ENCODE measurements around the gene RGS10.
A peak's percentile ranks its signal among the peaks of the same experiment; 100 is the strongest.
"Not testable (repeated sequence)": the region's sequence is repeated elsewhere in the genome, so short reads cannot be mapped to it uniquely, and the experiment has no call there.

RGS10 gene, protein sequence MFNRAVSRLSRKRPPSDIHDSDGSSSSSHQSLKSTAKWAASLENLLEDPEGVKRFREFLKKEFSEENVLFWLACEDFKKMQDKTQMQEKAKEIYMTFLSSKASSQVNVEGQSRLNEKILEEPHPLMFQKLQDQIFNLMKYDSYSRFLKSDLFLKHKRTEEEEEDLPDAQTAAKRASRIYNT

DNA sequence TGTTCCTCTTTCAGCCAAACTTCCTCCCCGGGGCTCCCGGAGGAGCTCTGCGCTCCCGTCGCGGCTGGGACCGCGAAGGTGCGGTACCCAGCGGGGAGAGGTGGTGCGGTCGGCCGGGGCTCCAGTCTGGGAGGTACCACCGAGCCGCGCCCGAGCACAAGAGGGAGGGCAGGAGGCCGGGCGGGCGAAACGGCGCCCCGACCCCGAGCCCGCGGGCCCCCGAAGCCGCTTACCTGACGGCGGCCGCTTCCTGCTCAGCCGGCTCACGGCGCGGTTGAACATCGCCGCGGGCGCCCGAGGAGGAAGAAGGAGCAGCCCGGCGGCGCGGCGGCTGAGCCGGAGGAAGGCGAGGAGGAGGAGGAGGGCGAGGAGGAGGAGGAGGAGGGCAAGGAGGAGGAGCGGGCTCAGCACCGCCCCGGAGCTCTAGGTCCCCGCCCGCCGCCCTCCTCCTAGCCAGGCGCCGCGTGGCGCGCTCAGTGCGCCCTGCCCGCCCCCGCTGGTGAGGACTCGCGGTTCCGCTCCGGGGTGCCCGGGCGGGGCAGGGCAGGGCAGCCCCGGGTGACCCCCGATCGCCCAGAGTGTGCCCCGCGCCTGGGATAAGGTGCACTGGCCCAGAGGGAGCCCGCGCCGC, at the start of gene RGS10:
TSS of gene RGS10 (minus strand) at position 363 of the 631 bp plus-strand sequence. CDS start at position 282, 81 bp downstream.
- peak; percentile 69 to 82 (median 70) for DNase-seq (ENCODE audit: low read depth in 2 of 3, low spot score in 1 of 3)

DNA sequence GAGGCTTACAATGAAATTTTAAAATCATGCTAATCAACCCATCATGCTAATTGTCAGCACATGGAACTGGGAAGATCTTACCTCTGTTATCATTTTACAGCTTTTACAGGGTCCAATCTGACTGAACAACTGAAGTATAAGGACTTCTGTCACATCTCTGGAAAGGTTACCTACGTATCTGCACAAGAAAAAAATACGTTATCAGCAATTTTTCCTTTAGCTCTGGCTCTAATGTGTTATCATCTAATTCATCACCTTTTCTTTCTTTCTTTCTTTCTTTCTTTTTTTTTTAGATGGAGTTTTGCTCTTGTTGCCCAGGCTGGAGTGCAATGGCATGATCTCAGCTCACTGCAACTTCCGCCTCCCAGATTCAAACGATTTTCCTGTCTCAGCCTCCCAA, 45.6 kb upstream of the RGS10 start:
- DNase-seq (ENCODE audit: low read depth in 2 of 3, low spot score in 1 of 3), result no peak

DNA sequence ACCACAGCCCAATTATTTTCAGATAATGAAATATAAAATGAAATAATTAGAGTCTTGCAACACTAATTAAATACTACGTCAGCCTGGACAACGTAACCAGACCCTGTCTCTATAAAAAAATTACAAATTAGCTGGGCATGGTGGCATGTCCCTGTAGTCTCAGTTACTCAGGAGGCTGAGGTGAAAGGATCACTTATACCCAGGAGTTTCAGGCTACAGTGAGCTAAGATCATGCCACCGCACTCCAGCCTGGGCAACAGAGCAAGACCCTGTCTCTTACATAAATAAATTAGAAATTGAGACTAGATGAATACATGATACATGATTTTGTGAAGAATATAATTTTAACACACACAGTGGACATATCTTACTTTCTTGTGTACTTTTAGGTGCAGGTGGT, 35.8 kb upstream of the RGS10 start:
- no peak for DNase-seq (ENCODE audit: low read depth in 2 of 3, low spot score in 1 of 3)

DNA sequence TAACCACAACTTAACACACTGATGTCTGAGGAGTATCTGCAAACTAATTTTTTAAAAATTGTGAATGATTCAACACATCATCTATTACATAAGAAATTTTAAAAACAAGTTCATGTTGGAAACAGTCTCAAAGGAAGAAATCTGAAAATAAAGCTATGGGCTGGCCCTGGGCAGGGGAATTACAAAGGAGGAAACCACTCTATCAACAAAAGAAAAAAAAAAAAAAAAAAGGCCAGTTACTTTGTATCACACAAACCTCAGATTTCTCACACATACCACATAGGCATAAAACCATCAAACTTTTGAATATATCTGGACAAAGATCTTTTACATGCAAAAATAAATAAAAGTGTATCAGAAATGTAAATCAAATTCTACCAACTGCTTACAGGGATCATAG, 33.5 kb upstream of the RGS10 start:
- DNase-seq (ENCODE audit: low read depth in 2 of 3, low spot score in 1 of 3), result no peak

DNA sequence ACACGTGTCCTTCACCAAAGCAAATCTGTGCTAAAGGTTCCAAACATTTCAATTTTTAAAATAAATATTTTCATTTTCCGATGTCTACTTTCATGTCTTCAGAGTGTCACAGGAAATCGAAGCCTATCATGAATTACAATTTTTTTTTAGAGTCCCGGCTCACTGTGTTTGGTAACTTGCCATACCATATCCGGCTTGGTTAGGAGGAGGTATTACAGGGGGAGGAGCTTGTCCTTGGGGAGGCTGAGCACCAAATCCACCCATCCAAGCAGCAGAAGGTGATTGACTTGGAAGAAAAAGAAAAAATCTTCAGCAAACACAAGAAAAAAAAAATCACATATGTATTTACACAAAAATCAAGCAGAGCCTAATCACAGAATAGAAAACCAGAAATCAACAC, 33.0 kb upstream of the RGS10 start:
- no peak for DNase-seq (ENCODE audit: low read depth in 2 of 3, low spot score in 1 of 3)

DNA sequence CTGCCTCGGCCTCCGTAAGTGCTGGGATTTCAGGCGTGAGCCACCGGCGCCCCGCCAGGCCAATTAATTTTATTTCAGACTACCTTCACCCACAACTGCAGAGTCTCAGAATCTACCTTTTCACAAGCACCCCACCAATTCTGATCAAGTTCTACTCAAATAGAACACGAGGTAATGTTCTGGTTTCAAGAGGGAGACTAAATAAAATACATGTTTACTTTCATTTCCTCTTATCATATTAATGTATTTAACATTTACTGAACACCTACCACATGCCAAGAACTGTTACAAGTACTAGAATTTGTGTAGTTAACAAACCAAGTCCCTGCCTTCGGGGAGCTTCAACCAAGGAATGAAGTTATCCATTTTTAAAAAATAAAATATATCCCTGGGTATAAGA, 25.5 kb upstream of the RGS10 start:
- no peak for DNase-seq (ENCODE audit: low read depth in 2 of 3, low spot score in 1 of 3)

DNA sequence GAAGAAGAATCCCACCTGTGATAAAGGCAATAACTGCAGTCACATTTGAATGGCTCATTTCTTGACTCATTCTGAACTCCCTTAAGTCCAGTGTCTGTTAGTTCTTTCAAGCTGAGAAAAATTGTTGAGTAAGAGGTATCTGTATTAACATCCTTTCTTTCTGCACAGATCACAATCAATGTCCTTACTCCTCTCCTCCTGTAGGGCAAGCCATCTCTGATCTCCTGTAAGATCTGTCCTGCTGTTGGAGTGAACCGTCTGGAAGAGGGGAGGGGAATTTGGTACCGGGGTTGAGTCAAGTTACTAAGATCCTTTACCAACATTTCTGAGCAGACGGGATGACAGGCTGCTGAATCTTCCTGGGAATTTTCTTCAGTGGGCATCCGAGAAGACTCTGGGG, 19.6 kb upstream of the RGS10 start:
- DNase-seq (ENCODE audit: low read depth in 2 of 3, low spot score in 1 of 3), result no peak

DNA sequence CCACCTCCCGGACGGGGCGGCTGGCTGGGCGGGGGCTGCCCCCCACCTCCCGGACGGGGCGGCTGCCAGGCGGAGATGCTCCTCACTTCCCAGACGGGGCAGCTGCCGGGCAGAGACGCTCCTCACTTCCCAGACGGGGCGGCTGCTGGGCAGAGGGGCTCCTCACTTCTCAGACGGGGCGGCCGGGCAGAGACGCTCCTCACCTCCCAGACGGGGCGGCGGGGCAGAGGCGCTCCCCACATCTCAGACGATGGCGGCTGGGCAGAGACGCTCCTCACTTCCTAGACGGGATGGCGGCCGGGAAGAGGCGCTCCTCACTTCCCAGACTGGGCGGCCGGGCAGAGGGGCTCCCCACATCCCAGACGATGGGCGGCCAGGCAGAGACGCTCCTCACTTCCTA, 17.0 kb upstream of the RGS10 start:
- DNase-seq (ENCODE audit: low read depth in 2 of 3, low spot score in 1 of 3), result not testable (repeated sequence)

DNA sequence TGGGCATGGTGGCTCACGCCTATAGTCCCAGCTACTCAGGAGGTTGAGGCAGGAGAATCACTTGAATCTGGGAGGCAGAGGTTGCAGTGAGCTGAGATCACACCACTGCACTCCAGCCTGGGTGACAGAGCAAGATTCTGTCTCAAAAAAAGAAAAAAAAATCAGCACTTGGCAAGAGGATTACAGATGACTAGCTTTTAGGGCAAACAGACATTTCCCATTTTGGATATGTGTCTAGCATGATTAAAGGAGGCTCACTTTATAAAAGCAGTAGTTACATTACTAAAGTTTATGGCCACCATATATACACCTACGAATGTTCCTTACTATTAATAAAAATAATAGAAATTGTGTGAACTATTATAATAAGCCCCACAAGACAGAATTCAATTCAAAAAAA, 13.6 kb upstream of the RGS10 start:
- DNase-seq (ENCODE audit: low read depth in 2 of 3, low spot score in 1 of 3), result not testable (repeated sequence)

DNA sequence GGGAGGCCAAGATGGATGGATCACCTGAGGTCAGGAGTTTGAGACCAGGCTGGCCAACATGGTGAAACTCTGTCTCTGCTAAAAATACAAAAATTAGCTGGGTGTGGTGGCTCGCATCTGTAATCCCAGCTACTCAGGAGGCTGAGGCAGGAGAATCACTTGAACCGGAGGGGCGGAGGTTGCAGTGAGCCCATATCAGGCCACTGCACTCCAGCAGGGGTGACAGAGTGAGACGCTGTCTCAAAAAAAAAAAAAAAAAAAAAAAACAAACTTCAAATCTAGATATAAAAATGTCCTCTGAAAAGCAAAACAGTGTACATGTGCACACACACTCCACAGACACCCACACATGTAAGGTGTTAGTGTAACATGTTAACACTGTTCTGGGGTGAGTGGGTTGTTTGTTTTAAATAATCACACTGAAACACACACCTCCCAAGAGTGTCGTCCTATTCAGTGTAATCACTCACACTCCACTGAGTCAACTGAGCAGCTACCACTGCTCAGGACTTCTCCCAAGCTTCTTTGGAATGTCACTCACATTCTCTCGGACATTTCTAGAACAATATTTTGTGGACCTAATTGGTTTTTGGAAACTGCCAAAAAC, 12.8 kb upstream of the RGS10 start:
- no peak for DNase-seq (ENCODE audit: low read depth in 2 of 3, low spot score in 1 of 3)

DNA sequence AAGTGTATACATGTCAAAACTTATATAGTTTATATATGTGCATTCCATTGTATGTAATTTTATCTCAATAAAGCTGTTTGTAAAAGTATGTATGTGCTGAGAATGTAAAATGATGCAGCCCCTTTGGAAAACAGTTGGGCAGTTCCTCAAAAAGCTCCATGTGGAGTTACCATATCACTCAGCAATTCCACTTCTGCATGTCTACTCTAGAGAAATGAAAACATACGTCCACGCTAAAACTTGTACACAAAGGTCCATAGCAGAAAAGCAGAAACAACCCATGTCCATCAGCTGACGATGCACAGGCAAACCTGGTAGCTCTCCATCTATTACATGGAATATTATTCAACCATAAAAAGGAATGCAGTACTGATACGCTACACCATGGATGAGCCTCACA, 8.3 kb upstream of the RGS10 start:
- DNase-seq (ENCODE audit: low read depth in 2 of 3, low spot score in 1 of 3), result no peak

DNA sequence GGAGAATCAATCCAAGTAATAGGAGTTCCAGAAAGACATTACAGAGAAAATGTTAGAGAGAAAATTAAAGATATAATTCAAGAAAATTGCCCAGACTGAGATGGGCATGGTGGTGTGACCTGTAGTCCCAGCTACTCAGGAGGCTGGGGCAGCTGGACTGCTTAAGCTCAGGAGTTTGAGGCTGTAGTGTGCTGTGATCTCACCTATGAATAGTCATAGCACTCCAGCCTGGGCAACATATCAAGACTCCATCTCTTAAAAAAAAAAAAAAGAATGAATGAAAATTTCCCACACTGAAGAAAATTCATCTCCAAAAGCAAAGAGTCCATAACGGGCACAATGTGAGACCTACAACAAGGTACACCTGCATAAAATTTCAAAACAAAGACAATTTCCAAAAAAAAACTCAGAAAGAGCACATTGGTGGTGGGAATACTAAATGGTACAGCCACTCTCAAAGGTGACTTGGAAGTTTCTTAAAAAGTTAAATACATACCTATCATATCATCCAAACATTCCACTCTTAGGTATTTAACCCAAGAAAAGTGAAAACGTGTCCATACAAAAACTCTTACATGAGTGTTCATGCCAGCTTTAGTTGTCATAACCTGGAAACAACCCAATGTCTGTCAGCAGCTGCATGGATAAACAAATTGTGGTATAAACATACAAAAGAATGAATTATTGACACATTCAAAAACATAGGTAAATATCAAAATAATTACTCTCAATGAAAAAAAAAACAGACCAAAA, 6.9 kb upstream of the RGS10 start:
- no peak for DNase-seq (ENCODE audit: low read depth in 2 of 3, low spot score in 1 of 3)

DNA sequence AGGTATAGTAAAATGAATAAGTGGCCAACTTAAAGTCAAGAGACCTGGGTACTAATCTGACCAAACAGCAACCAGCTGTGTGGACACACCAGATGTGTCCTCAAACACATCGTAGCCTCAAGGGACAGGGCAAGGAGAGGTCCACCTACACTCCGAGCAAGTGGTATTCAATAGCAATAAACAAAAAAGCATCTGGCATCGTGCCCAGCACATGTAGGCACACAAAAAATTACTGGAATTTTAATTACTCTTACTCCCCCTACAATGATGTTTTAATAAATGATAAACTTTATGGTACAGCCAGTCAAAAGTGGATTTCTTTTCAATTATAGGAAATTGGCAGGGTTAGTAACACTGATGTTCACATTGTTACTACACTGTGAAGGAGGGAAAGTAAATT, 3.5 kb upstream of the RGS10 start:
- no peak for DNase-seq (ENCODE audit: low read depth in 2 of 3, low spot score in 1 of 3)

DNA sequence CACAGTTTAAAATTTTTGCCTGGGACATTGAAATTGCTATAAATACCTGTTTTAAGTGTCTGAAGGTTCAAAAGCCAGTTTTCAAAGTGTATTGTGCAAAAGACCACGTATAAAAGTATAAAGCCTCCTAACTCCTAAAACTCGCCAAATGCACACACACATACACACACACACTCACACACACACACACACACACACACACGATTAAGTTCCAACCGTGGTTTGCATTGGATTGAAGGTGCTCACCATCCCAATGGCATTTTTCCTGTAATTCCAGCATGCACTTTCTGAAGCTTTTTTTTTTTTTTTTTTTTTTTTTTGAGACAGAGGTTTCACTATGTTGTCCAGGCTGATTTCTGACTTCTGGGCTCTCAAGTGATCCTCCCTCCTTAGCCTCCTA, 2.8 kb upstream of the RGS10 start:
- no peak for DNase-seq (ENCODE audit: low read depth in 2 of 3, low spot score in 1 of 3)

DNA sequence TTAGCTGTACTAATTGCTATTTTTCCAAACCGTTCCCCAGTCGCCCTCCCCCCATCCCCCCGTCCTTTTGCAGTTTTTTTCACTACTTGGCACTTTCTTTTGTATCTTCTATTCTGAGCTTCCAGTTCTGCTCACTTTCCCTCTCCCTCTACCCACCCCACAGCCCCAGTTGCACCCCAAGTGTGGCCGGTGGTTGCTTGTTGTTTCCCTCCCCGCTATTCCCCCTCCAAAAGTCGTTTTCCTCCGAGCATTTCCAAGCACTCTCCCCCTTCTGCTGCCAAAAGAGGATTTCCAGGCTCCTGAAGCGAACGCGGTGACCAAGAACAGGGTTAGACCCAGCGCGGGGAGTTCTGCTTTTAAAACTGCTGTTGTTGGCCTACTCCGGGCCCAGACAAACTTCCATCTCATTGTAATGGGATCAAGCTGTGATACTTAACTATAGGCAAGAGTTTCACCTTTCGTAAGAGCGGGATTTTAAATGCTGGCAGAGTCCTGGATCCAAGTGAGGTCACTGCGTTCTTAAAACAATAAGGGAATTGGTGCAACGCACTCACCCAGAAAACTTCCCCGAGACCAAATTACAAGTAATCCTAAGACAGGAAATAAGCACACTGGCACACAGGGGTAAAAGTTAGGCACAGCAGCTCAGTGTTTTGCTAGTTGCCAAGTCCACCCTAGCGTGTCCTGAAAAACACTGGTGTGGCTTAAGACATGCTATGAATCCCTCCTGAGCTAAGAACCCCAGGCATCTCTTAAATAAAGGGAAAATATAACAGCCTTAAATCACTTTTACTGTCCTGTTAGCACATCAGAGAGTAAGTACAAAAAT, 1.5 kb upstream of the RGS10 start:
- no peak for DNase-seq (ENCODE audit: low read depth in 2 of 3, low spot score in 1 of 3)

DNA sequence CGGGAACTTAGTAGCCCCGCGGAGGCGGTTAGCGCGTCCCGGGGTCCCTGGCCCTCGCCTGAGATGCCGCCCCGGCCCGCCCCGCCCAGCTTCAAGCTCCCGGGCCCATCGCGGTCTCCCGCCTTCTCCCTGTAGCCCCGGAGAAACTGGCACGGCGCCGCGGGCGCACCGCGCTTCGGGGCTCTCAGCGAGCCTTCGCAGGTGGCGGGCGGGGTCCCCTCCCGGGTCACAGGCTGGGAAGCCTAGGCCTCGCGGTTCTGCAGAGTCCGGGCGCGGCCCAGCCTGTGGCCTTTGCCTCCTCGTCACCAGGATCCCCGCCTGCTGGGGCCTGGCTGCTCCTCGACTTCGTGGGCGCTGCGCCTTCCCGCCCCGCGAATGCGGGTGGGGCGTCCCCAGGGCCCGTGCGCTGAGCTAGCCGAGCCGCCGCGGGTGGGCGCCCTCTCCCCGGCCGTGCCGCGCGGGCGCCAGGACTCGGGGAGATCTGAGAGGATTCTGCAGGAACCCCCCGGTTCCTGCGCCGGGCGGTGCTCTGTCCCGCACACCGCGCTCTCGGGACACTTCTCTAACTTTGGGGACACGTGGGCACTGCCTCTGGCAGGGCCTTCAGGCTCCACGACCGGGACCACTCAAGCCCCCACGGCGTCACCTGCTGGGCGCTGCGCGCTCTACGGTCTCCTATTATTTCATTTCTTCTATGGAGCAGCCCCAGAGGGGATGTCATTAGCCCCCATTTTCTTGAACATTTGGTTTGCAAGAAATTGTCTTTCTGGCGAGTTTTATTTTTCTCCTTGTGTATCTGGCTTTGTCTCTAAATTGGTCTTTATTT, 682 bp upstream of the RGS10 start:
- DNase-seq (ENCODE audit: low read depth in 2 of 3, low spot score in 1 of 3), result peak; percentile 34 to 52 (median 46)

DNA sequence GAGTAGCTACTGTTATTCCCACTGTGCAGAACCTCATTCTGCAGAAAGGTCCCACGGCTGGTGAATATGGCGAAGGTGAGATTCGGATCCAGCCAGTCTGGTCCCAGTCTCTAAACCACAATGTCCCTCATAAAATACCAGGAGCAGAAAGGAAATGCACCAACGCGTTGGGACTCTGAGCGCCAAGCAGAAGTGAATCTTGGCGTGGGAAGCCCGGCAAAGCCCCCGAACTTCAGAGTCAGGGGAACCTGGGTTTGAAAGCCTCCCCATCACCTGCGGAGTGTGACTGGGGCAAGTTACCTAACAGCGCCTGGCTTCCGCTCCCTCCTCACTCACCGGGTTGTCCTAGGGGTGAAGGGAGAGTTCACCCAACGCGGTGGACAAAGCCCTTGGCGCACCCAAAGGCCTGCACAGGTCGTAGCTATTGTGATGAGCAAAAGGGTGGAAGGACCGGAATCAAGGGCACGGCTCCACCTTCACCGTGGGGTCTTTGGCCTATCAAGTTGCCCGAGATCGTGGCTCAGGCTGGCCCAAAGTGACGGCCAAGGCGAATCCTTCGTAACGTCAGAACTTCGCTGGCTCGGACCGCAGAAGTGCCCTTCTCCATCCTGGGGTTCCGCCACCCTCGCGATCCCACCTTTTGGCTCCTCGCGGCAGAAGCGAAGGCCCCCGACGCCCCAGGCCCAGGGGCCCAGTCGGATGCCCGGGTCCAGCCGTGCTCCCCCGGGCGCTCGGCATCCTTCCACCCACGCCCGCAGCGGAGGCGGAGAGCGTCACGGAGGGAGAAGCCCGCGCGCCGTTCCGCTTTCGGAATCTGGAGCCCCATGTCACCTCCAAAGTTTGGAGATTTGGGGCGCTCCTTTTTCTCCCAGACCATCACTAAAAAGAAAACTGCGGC, 811 bp downstream of the RGS10 start:
- DNase-seq (ENCODE audit: low read depth in 2 of 3, low spot score in 1 of 3), result peak; percentile 24 to 55 (median 42)

DNA sequence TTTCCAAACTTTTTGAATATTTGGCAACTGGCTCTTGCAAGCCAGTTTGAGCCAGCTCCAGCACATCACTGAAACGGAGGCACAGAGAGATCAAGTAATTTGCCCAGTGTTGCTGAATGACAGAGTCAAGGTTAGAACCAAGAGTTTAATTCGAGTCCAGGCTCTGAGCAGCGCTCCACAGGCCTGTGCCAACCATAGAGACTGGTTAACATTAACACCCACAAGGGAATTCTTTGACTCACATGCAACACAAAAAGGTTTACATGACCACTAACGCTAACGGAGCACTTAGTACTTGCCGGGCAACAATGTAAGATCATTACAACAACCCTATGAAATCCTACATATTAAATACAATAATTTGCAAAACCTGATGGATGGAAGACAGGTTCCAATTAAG, 1.5 kb downstream of the RGS10 start:
- no peak for DNase-seq (ENCODE audit: low read depth in 2 of 3, low spot score in 1 of 3)

DNA sequence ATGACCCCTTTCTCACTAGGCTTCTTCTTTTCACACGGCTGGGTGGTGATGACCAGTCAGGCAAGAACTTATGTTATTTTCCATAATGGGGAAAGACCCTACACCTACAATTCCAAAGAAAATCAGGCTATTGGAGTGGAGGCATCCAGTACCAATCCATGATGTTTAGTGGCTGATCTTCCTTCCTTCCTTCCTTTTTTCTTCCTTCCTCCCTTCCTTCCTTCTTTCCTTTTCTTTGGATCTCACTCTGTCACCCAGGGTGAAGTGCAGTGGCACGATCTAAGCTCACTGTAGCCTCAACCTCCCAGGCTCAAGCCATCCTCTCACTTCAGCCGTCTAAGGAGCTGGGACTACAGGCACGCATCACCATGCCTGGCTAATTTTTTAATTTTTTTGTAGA, 2.5 kb downstream of the RGS10 start:
- DNase-seq (ENCODE audit: low read depth in 2 of 3, low spot score in 1 of 3), result no peak
